ENCODE results near the gene ASPM.
A peak's percentile ranks its signal among the peaks of the same experiment; 100 is the strongest.

Gene ASPM

DNA sequence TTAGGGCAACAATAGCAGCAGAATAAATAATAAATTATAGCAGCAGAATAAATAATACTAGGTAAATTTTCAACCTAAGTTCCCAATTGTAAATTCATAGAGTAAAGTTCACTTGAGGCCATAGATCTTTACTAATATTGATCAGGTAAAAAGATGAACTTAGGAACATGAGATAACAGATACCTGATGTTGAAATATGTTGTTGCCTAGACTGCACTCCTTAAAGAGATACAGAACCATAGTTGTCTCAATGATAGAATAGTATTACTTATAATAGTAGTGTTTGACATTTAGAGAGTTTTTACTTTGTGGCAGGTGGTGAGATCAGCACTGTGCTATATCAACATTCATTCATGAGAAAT, 79.0 kb downstream of the ASPM start:
- DNase-seq, result no peak

DNA sequence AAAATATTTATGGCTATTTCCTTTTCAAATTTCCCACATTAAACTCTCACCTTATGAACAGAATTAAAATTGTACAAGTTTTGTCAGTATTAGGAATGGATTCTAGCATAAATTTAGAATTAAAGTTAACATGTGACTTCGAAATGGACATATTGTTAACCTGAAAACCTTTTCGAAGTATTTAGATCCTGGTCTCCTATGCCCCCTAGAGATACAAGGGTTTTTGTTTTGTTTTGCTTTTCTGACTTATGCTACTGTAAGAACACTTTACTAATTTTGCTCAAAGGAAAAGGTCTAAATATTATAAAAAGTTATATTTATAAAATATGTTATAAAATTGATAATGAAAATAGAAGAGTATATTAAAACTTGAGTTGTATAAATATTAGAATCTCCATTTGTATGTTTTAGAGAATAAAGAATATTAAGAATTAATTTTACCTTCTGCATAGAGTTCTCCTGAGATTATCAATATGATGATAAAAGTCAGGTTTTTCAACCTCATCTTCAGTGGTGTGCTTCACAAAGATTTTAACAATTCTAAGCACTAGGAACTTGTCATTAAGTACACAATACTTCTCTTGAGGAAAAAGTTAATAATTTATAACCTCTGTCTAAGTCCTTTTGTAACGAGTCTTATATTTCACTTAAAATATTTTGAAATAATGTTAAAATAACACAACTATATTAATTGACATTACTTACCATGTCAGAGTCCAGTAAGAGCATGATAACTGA, 79.6 kb downstream of the ASPM start, which contains the start of gene F13B:
F13B (minus strand) TSS at position 542 of the 738 bp plus-strand sequence; CDS start at position 505, 37 bp downstream.
- no peak for DNase-seq

GRCh38 chr1:197066277-197066676, 80.2 kb downstream of the ASPM start:
- DNase-seq, result no peak

DNA sequence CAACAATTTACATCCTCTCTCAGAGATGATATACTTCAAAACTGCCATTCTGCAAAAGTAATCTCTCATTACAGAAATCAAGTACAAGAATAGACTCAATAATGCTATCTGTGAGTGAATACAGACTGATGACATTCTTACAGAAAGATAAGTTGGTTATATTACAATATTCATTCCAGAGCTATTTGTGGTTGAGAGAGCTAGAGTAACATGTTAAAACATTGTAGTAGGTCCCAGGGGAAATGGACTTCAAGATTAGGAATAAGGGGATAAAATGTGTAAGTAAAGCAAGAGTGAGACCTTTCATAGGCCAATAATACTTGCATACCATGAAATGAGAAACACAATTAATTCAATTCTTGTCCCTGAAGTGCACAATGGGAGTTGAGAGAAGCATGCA, 80.9 kb downstream of the ASPM start:
- DNase-seq, result no peak

DNA sequence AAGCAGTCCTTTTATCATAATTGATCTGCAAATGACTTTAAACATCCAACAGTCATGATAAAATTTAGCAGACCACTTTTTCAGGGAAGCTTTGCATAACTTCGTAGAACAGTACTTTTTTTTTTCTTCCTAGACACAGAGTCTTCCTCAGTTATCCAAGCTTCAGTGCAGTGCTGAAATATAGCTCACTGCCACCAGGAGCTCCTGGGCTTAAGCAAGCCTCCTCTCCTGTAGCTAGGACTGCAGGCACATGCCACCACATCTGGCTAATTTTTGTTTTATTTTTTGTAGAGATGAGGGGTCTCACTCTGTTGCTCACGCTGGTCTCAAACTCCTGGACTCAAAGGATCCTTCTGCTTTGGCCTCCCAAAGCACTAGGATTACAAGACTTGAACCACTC, 83.3 kb downstream of the ASPM start:
- no peak for DNase-seq

DNA sequence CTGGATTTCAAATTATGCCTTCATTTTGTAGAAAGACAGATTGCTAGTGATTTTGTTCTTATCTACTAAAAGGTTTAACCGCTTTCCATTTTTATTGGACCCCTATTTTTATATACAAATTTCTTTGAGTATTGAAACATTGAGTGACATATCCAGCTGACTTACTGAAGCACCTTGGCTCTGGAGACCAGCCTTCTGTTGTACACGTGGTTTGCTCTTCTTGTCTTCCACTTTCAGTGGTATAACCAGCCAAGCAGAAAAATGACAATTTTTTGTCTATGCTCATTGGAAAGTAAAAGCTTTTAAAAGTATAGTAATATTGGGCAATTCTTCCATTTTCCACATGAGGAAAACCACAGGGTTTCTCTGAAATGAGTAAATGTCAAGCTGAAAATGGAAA, 83.8 kb downstream of the ASPM start:
- no peak for DNase-seq

GRCh38 chr1:197049100-197049499, 97.4 kb downstream of the ASPM start:
- no peak for DNase-seq

GRCh38 chr1:197042676-197043341, 103.7 kb downstream of the ASPM start:
- DNase-seq, result no peak

- no peak for DNase-seq
Measured at GRCh38 chr1:197041486-197042353, 104.7 kb downstream of the ASPM start.

DNA sequence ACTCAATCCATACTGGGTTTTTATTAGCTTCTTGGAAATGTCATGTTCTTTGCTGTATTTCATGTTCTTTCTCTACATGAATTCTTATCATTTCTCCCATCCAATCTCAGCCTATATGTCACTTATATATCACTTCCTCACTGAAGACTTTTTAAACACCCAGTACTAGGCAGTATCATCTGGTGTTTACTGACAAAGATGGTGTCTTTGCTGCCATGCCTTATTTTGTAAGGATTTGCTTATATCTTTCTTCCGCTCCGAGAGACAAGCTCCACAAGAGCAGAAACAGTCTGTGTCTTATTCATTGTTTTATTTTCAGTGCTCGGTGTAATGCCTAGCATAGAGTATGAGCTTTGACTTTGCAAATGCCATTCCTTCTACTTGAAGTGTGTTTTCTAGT, 109.6 kb downstream of the ASPM start:
- no peak for DNase-seq

DNA sequence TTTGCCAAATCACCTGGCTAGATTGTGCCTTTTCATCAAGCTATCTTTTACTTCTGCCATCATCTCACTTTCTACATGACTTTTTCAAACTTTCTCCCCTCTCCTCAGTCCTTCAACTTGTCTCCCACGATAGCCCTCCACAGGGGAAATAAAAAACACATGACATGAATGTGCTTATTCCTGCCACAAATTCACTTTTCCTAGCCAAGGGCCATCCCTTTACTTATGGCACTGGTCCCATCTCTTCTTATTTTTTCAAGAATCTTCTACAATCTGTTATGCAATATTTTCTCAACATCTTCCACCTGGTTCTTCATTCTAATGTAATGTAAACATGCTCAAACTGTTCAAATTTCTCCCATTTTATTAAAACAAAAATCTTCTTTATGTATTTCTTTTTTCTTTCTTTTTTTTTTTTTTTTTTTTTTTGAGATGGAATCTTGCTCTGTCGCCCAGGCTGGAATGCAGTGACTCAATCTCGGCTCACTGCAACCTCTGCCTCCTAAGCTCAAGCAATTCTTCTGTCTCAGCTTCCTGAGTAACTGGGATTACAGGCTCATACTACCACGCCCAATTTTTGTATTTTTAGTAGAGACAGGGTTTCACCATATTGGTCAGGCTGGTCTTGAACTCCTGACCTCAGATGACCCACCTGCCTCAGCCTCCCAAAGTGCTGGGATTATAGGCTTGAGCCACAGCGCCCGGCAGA, 111.7 kb downstream of the ASPM start:
- peak; percentile 70 for DNase-seq
